K562 (cell line): Measurements from ENCODE around the gene SFPQ. TPM values are rescaled to one million over a fixed set of nuclear protein-coding genes. Genes with fewer than 3 reads are reported as not detected.
"Not testable (repeated sequence)": the region's sequence is repeated elsewhere in the genome, so short reads cannot be mapped to it uniquely, and the experiment has no call there.

ENCODE experiments used
- ATAC-seq: fragments of 200-7000 bp; cut with Tn5 transposase; 3 replicates; pipeline ENCODE4 v1.9.1; 2020; ENCODE audit warnings: moderate library complexity
- BruUV-seq: library from RNA; stranded (reverse); fragments of 400-500 nt; replicated peaks from 2 replicates; lab custom pipeline; 2021; lab: Mats Ljungman, UMichigan
- CTCF ChIA-PET: fragments of 300-600 bp; formaldehyde crosslinking; extraction: SDS; loops from one replicate; lab custom pipeline; 2021; ENCODE audit warnings: low intra/inter-chr PET ratio; lab: Yijun Ruan, JAX
- POLR2A ChIA-PET: fragments of 300-600, 350-650 bp; sonication (Branson Sonifier 250); formaldehyde crosslinking; extraction: SDS; loops from one replicate; lab custom pipeline; 2021; ENCODE audit warnings: antibody characterized with exemption, inconsistent platforms; lab: Yijun Ruan, JAX
- DNase-seq, 4 experiments: peaks; one replicate each; pipeline versions ENCODE4 v3.0.0 to v3.0.0-alpha.2; 2011 to 2018; ENCODE audit warnings: low spot score in 3 of 4, mixed read lengths in 3 of 4; ENCODE audit errors: extremely low read depth in 1 of 4
- FAIRE-seq: peaks from 2 replicates; lab custom pipeline; 2011; peaks lifted over from hg19 to GRCh38; lab: Jason Lieb, UNC
- H2AFZ ChIP-seq: 2 replicates; pipeline ENCODE4 v1.6.0; 2011; ENCODE audit warnings: low read depth, low read length, control low read depth, inconsistent platforms
- H3K27ac ChIP-seq: fragments of 200-600 bp; 3 replicates; pipeline ENCODE4 v1.8.0; 2011; ENCODE audit warnings: low read depth, mild to moderate bottlenecking, control low read depth, inconsistent platforms, low read length, moderate library complexity, mixed read lengths; ENCODE audit errors: extremely low read depth
- H3K27me3 ChIP-seq, 2 experiments: fragments of 300-600 bp in 1 of 2; 2 replicates in 1 of 2; 3 replicates in 1 of 2; pipeline versions ENCODE4 v1.6.0 to v1.8.0; 2011; ENCODE audit warnings: inconsistent platforms in 2 of 2, low read length in 2 of 2, mild to moderate bottlenecking in 1 of 2, mixed read lengths in 1 of 2, moderate library complexity in 1 of 2; ENCODE audit not compliant: control insufficient read depth in 2 of 2, insufficient read depth in 2 of 2
- H3K36me3 ChIP-seq: fragments of 300-600 bp; 3 replicates; pipeline ENCODE4 v1.8.0; 2011; ENCODE audit warnings: mild to moderate bottlenecking, low read length, inconsistent platforms; ENCODE audit not compliant: control insufficient read depth, insufficient read depth
- H3K4me1 ChIP-seq, 2 experiments: fragments of 200-600 bp in 1 of 2; replicated peaks in 1 of 2; 2 replicates in 1 of 2; 3 replicates in 1 of 2; pipeline versions ENCODE4 v1.5.1 to v1.8.0; 2011; ENCODE audit warnings: inconsistent platforms in 2 of 2, low read length in 2 of 2, mild to moderate bottlenecking in 1 of 2, mixed read lengths in 1 of 2, moderate library complexity in 1 of 2; ENCODE audit not compliant: control insufficient read depth in 2 of 2, insufficient read depth in 2 of 2
- H3K4me2 ChIP-seq: 2 replicates; pipeline ENCODE4 v1.6.1; 2011; ENCODE audit warnings: low read length, control low read depth, inconsistent platforms, mixed read lengths; ENCODE audit not compliant: insufficient read depth
- H3K4me3 ChIP-seq: fragments of 200-600 bp; sonication (generic), shearing (Covaris generic); 2 replicates; pipeline ENCODE4 v1.5.1; 2016; ENCODE audit warnings: control low read depth, inconsistent platforms
- H3K79me2 ChIP-seq: fragments of 200-600 bp; 3 replicates; pipeline ENCODE4 v1.8.0; 2011; ENCODE audit warnings: low read length, inconsistent platforms; ENCODE audit not compliant: control insufficient read depth, insufficient read depth
- H3K9ac ChIP-seq, 2 experiments: 2 replicates each; pipeline versions ENCODE4 v1.6.0 to v1.6.1; 2011; ENCODE audit warnings: low read depth in 2 of 2, low read length in 2 of 2, control low read depth in 1 of 2, inconsistent platforms in 1 of 2, mild to moderate bottlenecking in 1 of 2, mixed read lengths in 1 of 2; ENCODE audit not compliant: insufficient read depth in 1 of 2
- H3K9me1 ChIP-seq: one replicate; pipeline ENCODE4 v1.6.0; 2011; ENCODE audit warnings: inconsistent platforms, mild to moderate bottlenecking, low read length, moderate library complexity; ENCODE audit not compliant: control insufficient read depth, insufficient read depth
- H3K9me3 ChIP-seq: replicated peaks from 2 replicates; pipeline ENCODE4 v1.5.1; 2011; ENCODE audit warnings: low read depth, low read length, inconsistent platforms; ENCODE audit not compliant: control insufficient read depth, insufficient read depth
- H4K20me1 ChIP-seq: replicated peaks from 2 replicates; pipeline ENCODE4 v1.6.1; 2011; ENCODE audit warnings: low read length, inconsistent platforms, mixed read lengths; ENCODE audit not compliant: control insufficient read depth, insufficient read depth
- WGBS: fragments of 100-300 bp; shearing (Covaris generic); methylation state at CpG from one replicate; pipeline ENCODE4 v1.1.6; 2016; ENCODE audit warnings: low coverage, mixed read lengths; ENCODE audit not compliant: insufficient coverage; ENCODE audit errors: missing lambda C conversion rate; 5-methylcytosine and 5-hydroxymethylcytosine counted together
- in situ Hi-C: fragments of 300-500 bp; cut with MboI; formaldehyde crosslinking; loops from 4 replicates; pipeline ENCODE4 v1.15.0; 2018; ENCODE audit warnings: inconsistent platforms, mixed read lengths
- intact Hi-C: fragments of 100-400 bp; cut with micrococcal nuclease; formaldehyde crosslinking; loops from 2 replicates; pipeline ENCODE4 v1.14.2; 2022
- polyA plus RNA-seq, 8 experiments: library from polyadenylated mRNA; depleted of rRNA in 4 of 8; stranded (reverse) in 5 of 8; unstranded in 3 of 8; fragments of >200 nt; fragmentation: Nextera tagmentation in 2 of 8; fragmentation: Illumina TruSeq in 1 of 8; extraction: Ambion mirVana in 2 of 8; extraction: Trizol in 1 of 8; gene quantifications; 2 replicates each; pipeline versions ENCODE4 v1.2.1 to v1.2.3, GENCODE V29; 2011 to 2014; ENCODE audit warnings: inconsistent platforms in 1 of 8, missing spikeins in 1 of 8
- total RNA-seq, 7 experiments: library from RNA; depleted of rRNA in 6 of 7; stranded (reverse); fragments of >200 nt in 6 of 7; fragmentation: Illumina TruSeq in 2 of 7; extraction: Trizol in 2 of 7; gene quantifications; 2 replicates each; pipeline versions ENCODE4 v1.2.1 to v1.2.3, GENCODE V29; 2011 to 2021; ENCODE audit warnings: low replicate concordance in 1 of 7
- TF ChIP-seq, protein P1 (sequence below), 2 experiments: fragments of 450-650 bp in 1 of 2; sonication (generic) in 1 of 2; formaldehyde crosslinking in 1 of 2; IDR thresholded peaks; 2 replicates each; pipeline versions ENCODE4 v1.7.1 to v1.9.0; 2016 to 2022; ENCODE audit warnings: inconsistent platforms in 1 of 2, mild to moderate bottlenecking in 1 of 2, missing genetic modification reagents in 1 of 2
- TF ChIP-seq, protein P2 (sequence below): fragments of 450-650 bp; IDR thresholded peaks from 2 replicates; pipeline ENCODE4 v1.6.1; 2018; ENCODE audit not compliant: partially characterized antibody

SFPQ gene
- total and polyA plus RNA-seq, 9 of the 15 experiments (the other 6 are each of a cell fraction or from before 2014, with no cell fraction given): 69.7 to 562 (median 399) TPM

DNA sequence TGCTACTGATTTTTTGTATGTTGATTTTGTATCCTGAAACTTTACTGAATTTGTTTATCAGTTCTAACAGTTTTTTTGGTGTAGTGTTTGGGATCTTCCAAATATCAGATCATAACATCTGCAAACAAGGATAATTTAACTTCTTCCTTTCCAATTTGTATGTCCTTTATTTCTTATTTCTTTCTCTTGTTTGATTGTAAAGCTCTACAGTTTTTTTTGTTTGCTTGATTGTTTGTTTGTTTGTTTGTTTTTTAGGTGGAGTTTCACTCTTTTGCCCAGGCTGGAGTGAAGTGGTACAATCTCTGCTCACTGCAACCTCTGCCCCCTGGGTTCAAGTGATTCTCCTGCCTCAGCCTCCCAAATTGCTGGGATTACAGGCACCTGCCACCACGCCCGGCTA lies 43.8 kb upstream of the SFPQ start:
- H3K27me3 ChIP-seq, BruUV-seq: not testable (repeated sequence)
- TF ChIP-seq, protein P1, sequence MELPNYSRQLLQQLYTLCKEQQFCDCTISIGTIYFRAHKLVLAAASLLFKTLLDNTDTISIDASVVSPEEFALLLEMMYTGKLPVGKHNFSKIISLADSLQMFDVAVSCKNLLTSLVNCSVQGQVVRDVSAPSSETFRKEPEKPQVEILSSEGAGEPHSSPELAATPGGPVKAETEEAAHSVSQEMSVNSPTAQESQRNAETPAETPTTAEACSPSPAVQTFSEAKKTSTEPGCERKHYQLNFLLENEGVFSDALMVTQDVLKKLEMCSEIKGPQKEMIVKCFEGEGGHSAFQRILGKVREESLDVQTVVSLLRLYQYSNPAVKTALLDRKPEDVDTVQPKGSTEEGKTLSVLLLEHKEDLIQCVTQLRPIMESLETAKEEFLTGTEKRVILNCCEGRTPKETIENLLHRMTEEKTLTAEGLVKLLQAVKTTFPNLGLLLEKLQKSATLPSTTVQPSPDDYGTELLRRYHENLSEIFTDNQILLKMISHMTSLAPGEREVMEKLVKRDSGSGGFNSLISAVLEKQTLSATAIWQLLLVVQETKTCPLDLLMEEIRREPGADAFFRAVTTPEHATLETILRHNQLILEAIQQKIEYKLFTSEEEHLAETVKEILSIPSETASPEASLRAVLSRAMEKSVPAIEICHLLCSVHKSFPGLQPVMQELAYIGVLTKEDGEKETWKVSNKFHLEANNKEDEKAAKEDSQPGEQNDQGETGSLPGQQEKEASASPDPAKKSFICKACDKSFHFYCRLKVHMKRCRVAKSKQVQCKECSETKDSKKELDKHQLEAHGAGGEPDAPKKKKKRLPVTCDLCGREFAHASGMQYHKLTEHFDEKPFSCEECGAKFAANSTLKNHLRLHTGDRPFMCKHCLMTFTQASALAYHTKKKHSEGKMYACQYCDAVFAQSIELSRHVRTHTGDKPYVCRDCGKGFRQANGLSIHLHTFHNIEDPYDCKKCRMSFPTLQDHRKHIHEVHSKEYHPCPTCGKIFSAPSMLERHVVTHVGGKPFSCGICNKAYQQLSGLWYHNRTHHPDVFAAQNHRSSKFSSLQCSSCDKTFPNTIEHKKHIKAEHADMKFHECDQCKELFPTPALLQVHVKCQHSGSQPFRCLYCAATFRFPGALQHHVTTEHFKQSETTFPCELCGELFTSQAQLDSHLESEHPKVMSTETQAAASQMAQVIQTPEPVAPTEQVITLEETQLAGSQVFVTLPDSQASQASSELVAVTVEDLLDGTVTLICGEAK (IDR thresholded peaks at IDR 0.05): peak; percentile 34; the same call in 1 of the 2 replicates
- TF ChIP-seq, protein P1 (CRISPR knock-in tag; IDR thresholded peaks at IDR 0.05): not testable (repeated sequence)
- TF ChIP-seq, protein P2, sequence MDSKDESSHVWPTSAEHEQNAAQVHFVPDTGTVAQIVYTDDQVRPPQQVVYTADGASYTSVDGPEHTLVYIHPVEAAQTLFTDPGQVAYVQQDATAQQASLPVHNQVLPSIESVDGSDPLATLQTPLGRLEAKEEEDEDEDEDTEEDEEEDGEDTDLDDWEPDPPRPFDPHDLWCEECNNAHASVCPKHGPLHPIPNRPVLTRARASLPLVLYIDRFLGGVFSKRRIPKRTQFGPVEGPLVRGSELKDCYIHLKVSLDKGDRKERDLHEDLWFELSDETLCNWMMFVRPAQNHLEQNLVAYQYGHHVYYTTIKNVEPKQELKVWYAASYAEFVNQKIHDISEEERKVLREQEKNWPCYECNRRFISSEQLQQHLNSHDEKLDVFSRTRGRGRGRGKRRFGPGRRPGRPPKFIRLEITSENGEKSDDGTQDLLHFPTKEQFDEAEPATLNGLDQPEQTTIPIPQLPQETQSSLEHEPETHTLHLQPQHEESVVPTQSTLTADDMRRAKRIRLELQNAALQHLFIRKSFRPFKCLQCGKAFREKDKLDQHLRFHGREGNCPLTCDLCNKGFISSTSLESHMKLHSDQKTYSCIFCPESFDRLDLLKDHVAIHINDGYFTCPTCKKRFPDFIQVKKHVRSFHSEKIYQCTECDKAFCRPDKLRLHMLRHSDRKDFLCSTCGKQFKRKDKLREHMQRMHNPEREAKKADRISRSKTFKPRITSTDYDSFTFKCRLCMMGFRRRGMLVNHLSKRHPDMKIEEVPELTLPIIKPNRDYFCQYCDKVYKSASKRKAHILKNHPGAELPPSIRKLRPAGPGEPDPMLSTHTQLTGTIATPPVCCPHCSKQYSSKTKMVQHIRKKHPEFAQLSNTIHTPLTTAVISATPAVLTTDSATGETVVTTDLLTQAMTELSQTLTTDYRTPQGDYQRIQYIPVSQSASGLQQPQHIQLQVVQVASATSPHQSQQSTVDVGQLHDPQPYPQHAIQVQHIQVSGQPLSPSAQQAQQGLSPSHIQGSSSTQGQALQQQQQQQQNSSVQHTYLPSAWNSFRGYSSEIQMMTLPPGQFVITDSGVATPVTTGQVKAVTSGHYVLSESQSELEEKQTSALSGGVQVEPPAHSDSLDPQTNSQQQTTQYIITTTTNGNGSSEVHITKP: peak; percentile 68
- TF ChIP-seq, all 486 proteins: peak for 2; not testable (repeated sequence) for 484
- POLR2A ChIA-PET, H3K9me3 ChIP-seq, intact Hi-C loops, H3K4me2 ChIP-seq, in situ Hi-C loops, H4K20me1 ChIP-seq, DNase-seq, H2AFZ ChIP-seq, ATAC-seq, H3K9me1 ChIP-seq, H3K36me3 ChIP-seq, H3K27ac ChIP-seq, H3K4me3 ChIP-seq, FAIRE-seq, H3K79me2 ChIP-seq, H3K4me1 ChIP-seq, CTCF ChIA-PET, H3K9ac ChIP-seq: not testable (repeated sequence)
- WGBS: 13% methylated on average over 2 of the region's 2 CpGs
